IMR-90 (cell line): ENCODE measurements around the gene NKAIN4. TPM values are rescaled to one million over a fixed set of nuclear protein-coding genes. Genes with fewer than 3 reads are reported as not detected.

Experiments
- ATAC-seq: fragments of 200-7000 bp; cut with Tn5 transposase; 2 replicates; pipeline ENCODE4 v1.9.1; 2020; ENCODE audit warnings: low read depth, mild to moderate bottlenecking, moderate library complexity
- BruUV-seq: library from RNA; stranded (reverse); fragments of 400-500 nt; replicated peaks from 2 replicates; lab custom pipeline; 2021; lab: Mats Ljungman, UMichigan
- CTCF ChIA-PET: fragments of 300-600 bp; formaldehyde crosslinking; extraction: SDS; loops from one replicate; lab custom pipeline; 2021; ENCODE audit warnings: antibody characterized with exemption; lab: Yijun Ruan, JAX
- POLR2A ChIA-PET: fragments of 300-600 bp; sonication (Branson Sonifier 250); formaldehyde crosslinking; loops from one replicate; lab custom pipeline; 2022; ENCODE audit warnings: antibody characterized with exemption; ENCODE audit not compliant: unreplicated experiment; lab: Charles Lee
- DNase-seq: peaks from one replicate; pipeline ENCODE4 v3.0.0; 2013
- H2AFZ ChIP-seq: replicated peaks from 2 replicates; pipeline ENCODE3; 2013; ENCODE audit warnings: low read length, mild to moderate bottlenecking; ENCODE audit not compliant: poor library complexity
- H2AK5ac ChIP-seq: 2 replicates; pipeline ENCODE4 v1.6.1; 2013; ENCODE audit warnings: low read depth, low read length, inconsistent platforms
- H2AK9ac ChIP-seq: replicated peaks from 2 replicates; pipeline ENCODE3; 2013; ENCODE audit warnings: mild to moderate bottlenecking, low read depth, low read length, moderate library complexity; ENCODE audit not compliant: poor library complexity
- H2BK120ac ChIP-seq: 2 replicates; pipeline ENCODE4 v1.6.1; 2013; ENCODE audit warnings: low read depth, low read length, inconsistent platforms
- H2BK15ac ChIP-seq: 3 replicates; pipeline ENCODE4 v1.6.1; 2013; ENCODE audit warnings: low read depth, low read length, inconsistent platforms
- H2BK20ac ChIP-seq: 2 replicates; pipeline ENCODE4 v1.6.1; 2013; ENCODE audit warnings: low read depth, mild to moderate bottlenecking, inconsistent platforms, low read length, moderate library complexity
- H2BK5ac ChIP-seq: 2 replicates; pipeline ENCODE4 v1.6.1; 2013; ENCODE audit warnings: mild to moderate bottlenecking, low read depth, low read length, inconsistent platforms; ENCODE audit not compliant: poor library complexity, severe bottlenecking
- H3K14ac ChIP-seq: replicated peaks from 2 replicates; pipeline ENCODE4 v1.6.1; 2013; ENCODE audit warnings: low read depth, low read length, inconsistent platforms
- H3K18ac ChIP-seq: 2 replicates; pipeline ENCODE4 v1.6.1; 2013; ENCODE audit warnings: low read depth, low read length, control low read depth
- H3K23ac ChIP-seq: 2 replicates; pipeline ENCODE4 v1.6.1; 2013; ENCODE audit warnings: low read depth, low read length, inconsistent platforms
- H3K27ac ChIP-seq: 2 replicates; pipeline ENCODE4 v1.5.1; 2013; ENCODE audit warnings: mild to moderate bottlenecking, control low read depth, low read length; ENCODE audit not compliant: insufficient read depth
- H3K27me3 ChIP-seq: 2 replicates; pipeline ENCODE4 v1.6.1; 2013; ENCODE audit warnings: low read length; ENCODE audit not compliant: control insufficient read depth, insufficient read depth
- H3K36me3 ChIP-seq: 2 replicates; pipeline ENCODE4 v1.6.1; 2013; ENCODE audit warnings: low read length, mixed read lengths; ENCODE audit not compliant: control insufficient read depth, insufficient read depth
- H3K4ac ChIP-seq: 2 replicates; pipeline ENCODE4 v1.6.1; 2013; ENCODE audit warnings: low read depth, low read length, inconsistent platforms
- H3K4me1 ChIP-seq: 2 replicates; pipeline ENCODE4 v1.6.1; 2013; ENCODE audit warnings: low read length, mixed read lengths; ENCODE audit not compliant: control insufficient read depth, insufficient read depth
- H3K4me2 ChIP-seq: 2 replicates; pipeline ENCODE4 v1.6.1; 2013; ENCODE audit warnings: low read depth, mild to moderate bottlenecking, control low read depth, low read length, moderate library complexity
- H3K4me3 ChIP-seq: 2 replicates; pipeline ENCODE4 v1.5.1; 2013; ENCODE audit warnings: low read depth, mild to moderate bottlenecking, control low read depth, low read length, moderate library complexity; ENCODE audit not compliant: insufficient read depth
- H3K56ac ChIP-seq: 2 replicates; pipeline ENCODE4 v1.6.1; 2013; ENCODE audit warnings: low read length, inconsistent platforms; ENCODE audit not compliant: insufficient read depth; ENCODE audit errors: extremely low read depth
- H3K79me1 ChIP-seq, 2 experiments: 2 replicates each; pipeline ENCODE4 v1.6.1; 2013; ENCODE audit warnings: low read length in 2 of 2, inconsistent platforms in 1 of 2, low read depth in 1 of 2
- H3K9ac ChIP-seq: 2 replicates; pipeline ENCODE4 v1.6.1; 2013; ENCODE audit warnings: low read depth, low read length, control low read depth
- H3K9me1 ChIP-seq: 2 replicates; pipeline ENCODE4 v1.6.1; 2013; ENCODE audit warnings: low read length, inconsistent platforms; ENCODE audit not compliant: insufficient read depth
- H3K9me3 ChIP-seq: 2 replicates; pipeline ENCODE4 v1.6.1; 2013; ENCODE audit warnings: low read length; ENCODE audit not compliant: control insufficient read depth, insufficient read depth
- H4K20me1 ChIP-seq: 2 replicates; pipeline ENCODE4 v1.6.1; 2013; ENCODE audit warnings: low read length, inconsistent platforms; ENCODE audit not compliant: insufficient read depth
- H4K5ac ChIP-seq: 2 replicates; pipeline ENCODE4 v1.6.1; 2013; ENCODE audit warnings: mild to moderate bottlenecking, low read depth, low read length, control low read depth
- H4K8ac ChIP-seq, 2 experiments: 2 replicates each; pipeline ENCODE4 v1.6.1; 2013; ENCODE audit warnings: low read depth in 2 of 2, low read length in 2 of 2, control low read depth in 1 of 2, inconsistent platforms in 1 of 2
- H4K91ac ChIP-seq: 2 replicates; pipeline ENCODE4 v1.6.1; 2013; ENCODE audit warnings: low read depth, low read length, inconsistent platforms; ENCODE audit not compliant: insufficient read depth
- CTCF ChIP-seq: conservative IDR thresholded peaks from 2 replicates; pipeline ENCODE4 v1.5.1; 2012; ENCODE audit warnings: mild to moderate bottlenecking, low read depth, low read length, improper control_type of control experiment
- MAFK ChIP-seq: IDR thresholded peaks from 2 replicates; pipeline ENCODE4 v1.6.1; 2012; ENCODE audit warnings: low read depth, low read length, improper control_type of control experiment
- NFE2L2 ChIP-seq: fragments of 150-350 bp; IDR thresholded peaks from 2 replicates; pipeline ENCODE4 v1.6.1; 2016; ENCODE audit warnings: low read depth, mild to moderate bottlenecking, low read length
- RCOR1 ChIP-seq: IDR thresholded peaks from 2 replicates; pipeline ENCODE4 v1.6.1; 2012; ENCODE audit warnings: mild to moderate bottlenecking, low read length, improper control_type of control experiment; ENCODE audit not compliant: insufficient replicate concordance
- SMC3 ChIP-seq: fragments of 150-350 bp; IDR thresholded peaks from 2 replicates; pipeline ENCODE4 v1.6.1; 2016; ENCODE audit warnings: low read depth, mild to moderate bottlenecking, antibody characterized with exemption, low read length, moderate library complexity
- WGBS, 2 experiments: methylation state at CpG; one replicate each; pipeline versions ENCODE4 v1.1.5 to v1.1.7; 2013; ENCODE audit warnings: missing lambda C conversion rate in 2 of 2; ENCODE audit not compliant: insufficient read length in 1 of 2; ENCODE audit errors: extremely low coverage in 2 of 2; 5-methylcytosine and 5-hydroxymethylcytosine counted together
- dilution Hi-C: fragments of 300-500 bp; cut with HindIII; formaldehyde crosslinking; loops from one replicate; pipeline ENCODE4 v1.14.3; 2018; ENCODE audit warnings: low sequenced_read_pairs; ENCODE audit not compliant: unreplicated experiment
- in situ Hi-C: fragments of 300-500 bp; cut with MboI; formaldehyde crosslinking; loops from 3 replicates; pipeline ENCODE4 v1.14.3; 2019; ENCODE audit warnings: low sequenced_read_pairs, inconsistent platforms, mixed read lengths
- intact Hi-C: fragments of 100-400 bp; cut with micrococcal nuclease; formaldehyde crosslinking; loops from 2 replicates; pipeline ENCODE4 v1.10.0; 2022
- polyA plus RNA-seq, 3 experiments: library from polyadenylated mRNA; depleted of rRNA; stranded (reverse); fragments of >200 nt; gene quantifications; 2 replicates each; pipeline ENCODE4 v1.2.3, GENCODE V29; 2012; ENCODE audit warnings: low replicate concordance in 1 of 3
- total RNA-seq: library from RNA; depleted of rRNA; stranded (reverse); fragments of >200 nt; gene quantifications from 2 replicates; pipeline ENCODE4 v1.2.3, GENCODE V29; 2012

Gene NKAIN4
- total and polyA plus RNA-seq, 2 of the 4 experiments (the other 2 are of a cell fraction) = not detected

GRCh38 chr20:63277466-63278272 lies 23.4 kb upstream of the NKAIN4 start:
- dilution Hi-C loops (no loop called here), in situ Hi-C loops (no loop called here), intact Hi-C loops (no loop called here)
- Histone ChIP-seq H2BK15ac (no peak overlapping the region), H2AK9ac (no peak overlapping the region), H3K36me3 (peaks cover 63% of the 10 kb centered on the region), H2BK120ac (no peak overlapping the region), H3K4me2 (no peak overlapping the region), H3K4ac (no peak overlapping the region), H3K14ac (no peak overlapping the region), H3K27me3 (no peaks in the 10 kb centered on the region), H3K79me1 (peaks cover 18 to 59% of the 10 kb centered on the region in 2 experiments), H3K56ac (no peak overlapping the region), H4K5ac (no peak overlapping the region), H2BK5ac (no peak overlapping the region), H3K4me1 (peaks cover 12% of the 10 kb centered on the region), H4K91ac (no peak overlapping the region), H2BK20ac (no peak overlapping the region), H4K20me1 (peaks cover 78% of the 10 kb centered on the region), H3K23ac (no peak overlapping the region), H2AK5ac (no peak overlapping the region), H3K9ac (no peak overlapping the region), H3K9me3 (no peaks in the 10 kb centered on the region), H3K27ac (no peak overlapping the region), H3K18ac (no peak overlapping the region), H4K8ac (no peak overlapping the region), H2AFZ (no peak overlapping the region), H3K9me1 (peaks cover 6% of the 10 kb centered on the region; the same call in 1 of the 2 replicates), H3K4me3 (no peak overlapping the region)
- ChIA-PET CTCF (interaction anchor here (1.2 kb wide), 1 partner anchor 53 kb away, joined by 3 read pairs; no protein-coding TSS in a partner anchor), POLR2A (no interaction called here)
- ATAC-seq (no peak), DNase-seq (no peak)
- no TSS peak for BruUV-seq
- 96% methylated on average over 20 of the region's 30 CpGs; no CpG with 5 or more reads in 1 of the 2 experiments for WGBS, 2 experiments
- TF ChIP-seq CTCF (no peak), MAFK (no peak), NFE2L2 (no peak), RCOR1 (no peak), SMC3 (no peak)
